GM19455 (cell line): ENCODE results near the gene TANGO6.

Experiments used
- ATAC-seq: cut with Tn5 transposase; IDR thresholded peaks from one replicate; pipeline ENCODE4 v1.9.1; 2021; ENCODE audit not compliant: unreplicated experiment

Gene TANGO6

GRCh38 chr16:68999114-68999513 lies 155.8 kb downstream of the TANGO6 start:
- no peak for ATAC-seq

GRCh38 chr16:69003500-69003899 lies 160.2 kb downstream of the TANGO6 start:
- ATAC-seq, result no peak

GRCh38 chr16:69005641-69006355 lies 162.5 kb downstream of the TANGO6 start:
- ATAC-seq, result no peak

- no peak for ATAC-seq
Measured at GRCh38 chr16:69012906-69013305, 169.6 kb downstream of the TANGO6 start.

GRCh38 chr16:69013991-69014390 lies 170.7 kb downstream of the TANGO6 start:
- no peak for ATAC-seq

- ATAC-seq, result no peak
Measured at GRCh38 chr16:69014811-69015210, 171.5 kb downstream of the TANGO6 start.

GRCh38 chr16:69017036-69017783 lies 173.9 kb downstream of the TANGO6 start:
- no peak for ATAC-seq

GRCh38 chr16:69019811-69020210 lies 176.5 kb downstream of the TANGO6 start:
- ATAC-seq, result no peak

- ATAC-seq, result no peak
Measured at GRCh38 chr16:69029121-69029520, 185.8 kb downstream of the TANGO6 start.

GRCh38 chr16:69031877-69032301 lies 188.6 kb downstream of the TANGO6 start:
- ATAC-seq, result no peak

GRCh38 chr16:69033151-69033949 lies 190.0 kb downstream of the TANGO6 start:
- ATAC-seq, result no peak

- no peak for ATAC-seq
Measured at GRCh38 chr16:69035375-69035774, 192.0 kb downstream of the TANGO6 start.

- no peak for ATAC-seq
Measured at GRCh38 chr16:69036399-69037091, 193.2 kb downstream of the TANGO6 start.

- ATAC-seq, result no peak
Measured at GRCh38 chr16:69037373-69038160, 194.2 kb downstream of the TANGO6 start.

GRCh38 chr16:69039333-69039941 lies 196.1 kb downstream of the TANGO6 start:
- no peak for ATAC-seq

- ATAC-seq, result no peak
Measured at GRCh38 chr16:69040144-69040909, 197.0 kb downstream of the TANGO6 start.

GRCh38 chr16:69048328-69049120 lies 205.2 kb downstream of the TANGO6 start:
- ATAC-seq, result no peak

GRCh38 chr16:69049146-69049545 lies 205.8 kb downstream of the TANGO6 start:
- ATAC-seq, result no peak
